GM18909 (cell line): ENCODE results near the gene TMCO4.
"Not testable (repeated sequence)": the region's sequence is repeated elsewhere in the genome, so short reads cannot be mapped to it uniquely, and the experiment has no call there.

ENCODE experiments used
- ATAC-seq: cut with Tn5 transposase; IDR thresholded peaks from one replicate; pipeline ENCODE4 v1.9.1; 2021; ENCODE audit warnings: mild to moderate bottlenecking; ENCODE audit not compliant: unreplicated experiment, poor library complexity

Gene TMCO4

GRCh38 chr1:19799230-19800075 is at the start of gene TMCO4:
Gene TMCO4, minus strand, starts transcription at chr1:19799916. Its CDS starts 19,158 bp downstream, at chr1:19780758.
- peak; percentile 60 for ATAC-seq

GRCh38 chr1:19849307-19849706 is 49.6 kb upstream of the TMCO4 start:
- not testable (repeated sequence) for ATAC-seq

GRCh38 chr1:19847334-19847733 is 47.6 kb upstream of the TMCO4 start:
- not testable (repeated sequence) for ATAC-seq

GRCh38 chr1:19846338-19846737 is 46.6 kb upstream of the TMCO4 start:
- no peak for ATAC-seq

GRCh38 chr1:19845555-19845954 is 45.8 kb upstream of the TMCO4 start:
- no peak for ATAC-seq

- ATAC-seq, result no peak
Observed at GRCh38 chr1:19844731-19845495, 45.2 kb upstream of the TMCO4 start.

GRCh38 chr1:19840228-19840627 is 40.5 kb upstream of the TMCO4 start:
- ATAC-seq, result no peak

GRCh38 chr1:19837866-19838265 is 38.1 kb upstream of the TMCO4 start:
- ATAC-seq, result no peak

GRCh38 chr1:19835578-19835977 is 35.9 kb upstream of the TMCO4 start:
- ATAC-seq, result no peak

- no peak for ATAC-seq
Observed at GRCh38 chr1:19831441-19831840, 31.7 kb upstream of the TMCO4 start.

- no peak for ATAC-seq
Observed at GRCh38 chr1:19828546-19828945, 28.8 kb upstream of the TMCO4 start.

- no peak for ATAC-seq
Observed at GRCh38 chr1:19825298-19825697, 25.6 kb upstream of the TMCO4 start.

GRCh38 chr1:19824541-19824940 is 24.8 kb upstream of the TMCO4 start:
- ATAC-seq, result no peak

GRCh38 chr1:19824036-19824435 is 24.3 kb upstream of the TMCO4 start:
- no peak for ATAC-seq

- ATAC-seq, result no peak
Observed at GRCh38 chr1:19819701-19820100, 20.0 kb upstream of the TMCO4 start.

GRCh38 chr1:19818324-19818723 is 18.6 kb upstream of the TMCO4 start:
- no peak for ATAC-seq

GRCh38 chr1:19817160-19817559 is 17.4 kb upstream of the TMCO4 start:
- ATAC-seq, result no peak

GRCh38 chr1:19816737-19817086 is 17.0 kb upstream of the TMCO4 start:
- not testable (repeated sequence) for ATAC-seq

- no peak for ATAC-seq
Observed at GRCh38 chr1:19815801-19816736, 16.4 kb upstream of the TMCO4 start.

- ATAC-seq, result no peak
Observed at GRCh38 chr1:19814681-19815503, 15.2 kb upstream of the TMCO4 start, which contains the start of gene RNF186. Gene RNF186, minus strand, starts transcription at chr1:19815283. Its CDS starts 182 bp downstream, at chr1:19815101.
